OCI-LY7 (cell line): Measurements from ENCODE around the gene POLR1E.

Source experiments
- CTCF ChIP-seq: fragments of 200-600 bp; sonication (generic); conservative IDR thresholded peaks from 2 replicates; pipeline ENCODE4 v1.5.1; 2014; ENCODE audit warnings: mild to moderate bottlenecking, antibody characterized with exemption, low read length, moderate library complexity, mixed read lengths
- EZH2phosphoT487 ChIP-seq: fragments of 200-600 bp; sonication (generic); IDR thresholded peaks from 2 replicates; pipeline ENCODE4 v1.6.1; 2018; ENCODE audit warnings: low read depth, borderline replicate concordance, mild to moderate bottlenecking, mixed run types, antibody characterized with exemption, low read length, moderate library complexity, mixed read lengths

- TF ChIP-seq EZH2phosphoT487 (no peak), CTCF (no peak)
Observed at GRCh38 chr9:37501957-37502596, 16.3 kb downstream of the POLR1E start.
